Mononuclear cell (primary cell): ENCODE results near the gene SPAM1. TPM values are rescaled to one million over a fixed set of nuclear protein-coding genes. Genes with fewer than 3 reads are reported as not detected.
"Not testable (repeated sequence)": the region's sequence is repeated elsewhere in the genome, so short reads cannot be mapped to it uniquely, and the experiment has no call there.

Experiments
- H3K27me3 ChIP-seq: 2 replicates; pipeline ENCODE4 v1.6.0; 2011; ENCODE audit warnings: low read length, control low read depth; ENCODE audit not compliant: insufficient read depth
- H3K4me1 ChIP-seq: 2 replicates; pipeline ENCODE4 v1.5.1; 2011; ENCODE audit warnings: mild to moderate bottlenecking, low read length, control low read depth; ENCODE audit not compliant: insufficient read depth
- H3K4me3 ChIP-seq: 2 replicates; pipeline ENCODE4 v1.5.1; 2011; ENCODE audit warnings: mild to moderate bottlenecking, low read length, moderate library complexity
- H3K9me3 ChIP-seq: 2 replicates; pipeline ENCODE4 v1.5.1; 2011; ENCODE audit warnings: low read depth, mild to moderate bottlenecking, control low read depth, low read length
- total RNA-seq: library from RNA; depleted of rRNA; stranded (reverse); fragments of >200 nt; gene quantifications from one replicate; pipeline ENCODE4 v1.2.3, GENCODE V29; 2012

The SPAM1 gene, protein sequence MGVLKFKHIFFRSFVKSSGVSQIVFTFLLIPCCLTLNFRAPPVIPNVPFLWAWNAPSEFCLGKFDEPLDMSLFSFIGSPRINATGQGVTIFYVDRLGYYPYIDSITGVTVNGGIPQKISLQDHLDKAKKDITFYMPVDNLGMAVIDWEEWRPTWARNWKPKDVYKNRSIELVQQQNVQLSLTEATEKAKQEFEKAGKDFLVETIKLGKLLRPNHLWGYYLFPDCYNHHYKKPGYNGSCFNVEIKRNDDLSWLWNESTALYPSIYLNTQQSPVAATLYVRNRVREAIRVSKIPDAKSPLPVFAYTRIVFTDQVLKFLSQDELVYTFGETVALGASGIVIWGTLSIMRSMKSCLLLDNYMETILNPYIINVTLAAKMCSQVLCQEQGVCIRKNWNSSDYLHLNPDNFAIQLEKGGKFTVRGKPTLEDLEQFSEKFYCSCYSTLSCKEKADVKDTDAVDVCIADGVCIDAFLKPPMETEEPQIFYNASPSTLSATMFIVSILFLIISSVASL
- not detected for total RNA-seq

GRCh38 chr7:123924941-123925340, at the start of gene SPAM1:
Gene SPAM1, plus strand, starts transcription at chr7:123925241. Its CDS starts 28,330 bp downstream, at chr7:123953571.
- H3K4me3 ChIP-seq = no peak within 1 kb of the TSS
- H3K9me3 ChIP-seq = no peaks in the 10 kb centered on the region
- no peaks in the 10 kb centered on the region for H3K4me1 ChIP-seq
- no peaks in the 10 kb centered on the region for H3K27me3 ChIP-seq

- no peaks in the 10 kb centered on the region for H3K4me1 ChIP-seq
- H3K4me3 ChIP-seq = no peak overlapping the region
- no peaks in the 10 kb centered on the region for H3K9me3 ChIP-seq
- H3K27me3 ChIP-seq = no peaks in the 10 kb centered on the region
Measured at GRCh38 chr7:123876557-123877256, 48.3 kb upstream of the SPAM1 start.

DNA sequence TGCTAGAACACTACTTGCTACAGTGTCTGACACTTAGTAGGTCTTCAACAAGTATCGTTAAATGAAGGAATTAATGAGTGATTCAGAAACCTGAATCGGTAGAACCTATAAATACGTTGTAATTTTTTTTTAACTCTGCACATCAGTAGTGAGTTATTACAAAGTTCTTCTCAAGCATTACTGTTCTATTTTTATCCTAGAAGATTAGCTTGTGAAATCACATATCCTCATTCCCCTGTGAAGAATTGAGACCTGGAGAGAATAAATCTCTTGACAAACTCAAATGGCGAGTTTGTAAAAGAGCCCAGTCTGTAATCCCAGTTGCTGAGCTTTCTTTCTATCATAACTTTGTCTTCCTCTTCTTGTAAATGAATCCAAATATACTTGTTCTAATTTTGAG, 45.4 kb upstream of the SPAM1 start:
- Histone ChIP-seq H3K4me3 (no peak overlapping the region), H3K27me3 (no peaks in the 10 kb centered on the region), H3K4me1 (no peaks in the 10 kb centered on the region), H3K9me3 (no peaks in the 10 kb centered on the region)

DNA sequence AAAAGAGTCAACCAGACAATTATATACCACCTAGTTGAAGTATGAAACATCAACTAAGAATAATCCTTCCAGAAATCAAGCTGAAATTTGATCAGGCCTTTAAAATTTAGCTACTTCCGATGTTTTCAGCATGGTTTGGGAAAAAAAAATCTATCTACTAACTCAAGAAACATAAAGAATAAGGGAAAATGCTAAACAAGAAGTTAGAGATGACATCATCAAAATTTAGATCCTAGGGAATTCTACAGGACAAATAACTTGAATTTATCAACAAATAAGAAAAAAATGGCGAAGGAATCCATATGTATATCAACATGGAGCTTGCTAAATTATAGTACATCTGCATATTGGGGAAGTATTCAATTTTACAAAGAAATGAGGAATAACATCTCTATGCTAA, 43.7 kb upstream of the SPAM1 start:
- H3K27me3 ChIP-seq = no peaks in the 10 kb centered on the region
- no peaks in the 10 kb centered on the region for H3K9me3 ChIP-seq
- no peaks in the 10 kb centered on the region for H3K4me1 ChIP-seq
- H3K4me3 ChIP-seq = no peak overlapping the region

DNA sequence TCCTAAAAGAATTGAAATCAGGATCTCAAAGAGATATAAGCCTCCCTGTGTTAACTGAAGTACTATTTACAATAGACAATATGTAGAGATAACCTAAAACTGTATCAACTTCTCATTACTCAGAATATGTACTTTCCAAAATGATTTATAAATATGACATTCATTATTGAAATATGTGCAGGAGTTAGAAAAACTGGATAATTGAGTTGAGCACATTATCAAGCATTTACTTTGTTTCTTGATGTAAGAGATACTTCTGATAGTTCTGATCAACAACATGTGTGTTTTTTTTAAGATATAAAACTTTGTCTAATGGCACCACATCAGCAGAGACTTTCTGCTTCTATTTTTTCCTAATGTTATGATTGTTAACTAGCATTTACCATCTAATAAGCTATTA, 41.9 kb upstream of the SPAM1 start:
- Histone ChIP-seq H3K4me1 (no peaks in the 10 kb centered on the region), H3K27me3 (no peaks in the 10 kb centered on the region), H3K9me3 (no peaks in the 10 kb centered on the region), H3K4me3 (no peak overlapping the region)

- H3K27me3 ChIP-seq = no peaks in the 10 kb centered on the region
- no peak overlapping the region for H3K4me3 ChIP-seq
- H3K9me3 ChIP-seq = no peaks in the 10 kb centered on the region
- no peaks in the 10 kb centered on the region for H3K4me1 ChIP-seq
Measured at GRCh38 chr7:123888192-123888591, 36.8 kb upstream of the SPAM1 start.

GRCh38 chr7:123894753-123895152, 30.3 kb upstream of the SPAM1 start:
- not testable (repeated sequence) for H3K4me1 ChIP-seq

GRCh38 chr7:123901101-123901500, 23.9 kb upstream of the SPAM1 start:
- no peaks in the 10 kb centered on the region for H3K9me3 ChIP-seq
- H3K4me3 ChIP-seq = no peak overlapping the region
- no peaks in the 10 kb centered on the region for H3K4me1 ChIP-seq
- H3K27me3 ChIP-seq = no peaks in the 10 kb centered on the region

More at GRCh38 chr7:123894753-123895152, 30.3 kb upstream of the SPAM1 start:
- not testable (repeated sequence) for H3K4me3 ChIP-seq, H3K9me3 ChIP-seq, H3K27me3 ChIP-seq

DNA sequence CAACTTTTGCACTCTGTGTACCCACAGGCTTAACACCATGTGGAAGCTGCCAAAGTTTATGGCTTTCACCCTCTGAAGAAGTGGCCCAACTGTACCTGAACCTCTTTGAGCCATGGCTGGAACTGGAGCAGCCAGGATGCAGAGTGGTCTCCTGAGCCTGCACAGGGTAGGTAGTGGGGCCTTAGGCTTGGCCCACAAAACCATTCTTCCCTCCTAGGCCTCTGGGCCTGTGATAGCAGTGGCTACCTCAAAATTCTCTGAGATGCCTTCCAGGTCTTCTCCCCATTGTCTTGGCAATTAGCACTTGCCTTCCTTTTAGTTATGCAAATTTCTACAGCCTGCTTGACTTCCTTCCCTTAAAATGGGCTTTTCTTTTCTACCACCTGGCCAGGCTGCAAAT, 19.3 kb upstream of the SPAM1 start:
- Histone ChIP-seq H3K4me1 (no peaks in the 10 kb centered on the region), H3K4me3 (no peak overlapping the region), H3K27me3 (no peaks in the 10 kb centered on the region), H3K9me3 (no peaks in the 10 kb centered on the region)

GRCh38 chr7:123916240-123916724, 8.8 kb upstream of the SPAM1 start:
- no peak overlapping the region for H3K4me3 ChIP-seq
- no peaks in the 10 kb centered on the region for H3K27me3 ChIP-seq
- H3K9me3 ChIP-seq = no peaks in the 10 kb centered on the region
- H3K4me1 ChIP-seq = no peaks in the 10 kb centered on the region

- H3K4me1 ChIP-seq = no peaks in the 10 kb centered on the region
- H3K4me3 ChIP-seq = no peak overlapping the region
- no peaks in the 10 kb centered on the region for H3K27me3 ChIP-seq
- no peaks in the 10 kb centered on the region for H3K9me3 ChIP-seq
Measured at GRCh38 chr7:123917878-123918277, 7.2 kb upstream of the SPAM1 start.

GRCh38 chr7:123918309-123918708, 6.7 kb upstream of the SPAM1 start:
- Histone ChIP-seq H3K27me3 (no peaks in the 10 kb centered on the region), H3K4me3 (no peak overlapping the region), H3K4me1 (no peaks in the 10 kb centered on the region), H3K9me3 (no peaks in the 10 kb centered on the region)

DNA sequence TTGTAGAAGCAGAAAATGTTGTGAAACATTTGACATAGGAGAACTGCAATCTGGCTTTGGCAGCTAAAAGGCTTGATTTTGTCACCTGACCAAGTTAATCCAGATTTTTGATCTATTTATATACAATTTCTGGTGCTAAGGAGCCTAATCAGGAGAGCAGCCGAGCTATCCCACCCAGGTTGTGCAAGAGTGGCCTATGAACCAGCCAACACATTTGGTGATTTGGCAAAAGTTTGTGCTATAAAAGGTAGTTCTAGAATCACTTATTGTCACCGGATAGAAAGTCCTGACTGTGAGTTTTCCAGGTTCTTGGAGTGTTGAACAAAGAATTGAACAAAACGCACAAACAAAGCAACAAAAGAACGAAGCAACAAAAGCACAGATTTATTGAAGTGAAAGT, 1.4 kb upstream of the SPAM1 start:
- no peak overlapping the region for H3K4me3 ChIP-seq
- no peaks in the 10 kb centered on the region for H3K27me3 ChIP-seq
- no peaks in the 10 kb centered on the region for H3K4me1 ChIP-seq
- no peaks in the 10 kb centered on the region for H3K9me3 ChIP-seq

- no peaks in the 10 kb centered on the region for H3K4me1 ChIP-seq
- H3K27me3 ChIP-seq = no peaks in the 10 kb centered on the region
- H3K4me3 ChIP-seq = no peak overlapping the region
- peaks cover 3% of the 10 kb centered on the region for H3K9me3 ChIP-seq
Measured at GRCh38 chr7:123929107-123929506, 4.1 kb downstream of the SPAM1 start.

DNA sequence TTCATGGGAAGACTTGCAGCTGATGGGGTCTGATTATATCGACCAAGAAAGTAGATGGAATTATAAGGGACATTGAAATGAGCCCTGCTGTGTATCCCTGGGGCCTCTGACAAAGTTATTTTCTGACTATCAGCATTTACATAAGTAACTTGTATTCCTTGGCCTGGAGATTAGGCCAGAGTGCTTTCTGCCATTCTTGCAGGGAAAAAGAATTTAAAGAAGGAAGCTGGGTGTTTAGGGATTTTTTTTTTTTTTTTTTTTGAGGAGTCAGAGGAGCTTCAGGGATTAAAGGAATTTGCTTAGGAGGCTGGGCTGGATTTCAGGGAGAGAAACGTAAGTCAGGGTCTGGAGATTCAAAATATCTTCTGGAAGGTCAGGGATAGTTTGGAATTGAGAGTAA, 4.6 kb downstream of the SPAM1 start:
- H3K4me1 ChIP-seq = no peaks in the 10 kb centered on the region
- no peak overlapping the region for H3K4me3 ChIP-seq
- H3K27me3 ChIP-seq = no peaks in the 10 kb centered on the region
- peaks cover 6% of the 10 kb centered on the region for H3K9me3 ChIP-seq
